Mesothelial cell of epicardium (in vitro differentiated cells): ENCODE data around the gene LYSMD4. TPM values are rescaled to one million over a fixed set of nuclear protein-coding genes. Genes with fewer than 3 reads are reported as not detected.

ENCODE experiments used
- DNase-seq, 2 experiments: peaks; one replicate each; pipeline ENCODE4 v3.0.0; 2021; ENCODE audit warnings: low spot score in 2 of 2; ENCODE audit not compliant: unreplicated experiment in 2 of 2
- H3K27ac Mint-ChIP-seq: 2 replicates; pipeline ENCODE4 v1.8.0; 2021; ENCODE audit warnings: mixed read lengths
- H3K27me3 Mint-ChIP-seq: 2 replicates; pipeline ENCODE4 v1.8.0; 2021; ENCODE audit warnings: low read depth, mixed read lengths
- H3K36me3 Mint-ChIP-seq: 2 replicates; pipeline ENCODE4 v1.8.0; 2021; ENCODE audit warnings: mixed read lengths
- H3K4me1 Mint-ChIP-seq: 2 replicates; pipeline ENCODE4 v1.8.0; 2021; ENCODE audit warnings: mixed read lengths
- H3K4me3 Mint-ChIP-seq: 2 replicates; pipeline ENCODE4 v1.8.0; 2021; ENCODE audit warnings: mild to moderate bottlenecking, moderate library complexity, mixed read lengths
- H3K9me3 Mint-ChIP-seq: 2 replicates; pipeline ENCODE4 v1.8.0; 2021; ENCODE audit warnings: mixed read lengths
- CTCF ChIP-seq: fragments of 200-600 bp; sonication (generic); IDR thresholded peaks from one replicate; pipeline ENCODE4 v1.5.0; 2021; ENCODE audit warnings: antibody characterized with exemption; ENCODE audit not compliant: unreplicated experiment
- total RNA-seq: library from RNA; stranded (reverse); gene quantifications from 3 replicates; pipeline ENCODE4 v1.2.1, GENCODE V29; 2021

The LYSMD4 gene
- total RNA-seq, 1 donor from 2014 or later = 17.2 TPM

DNA sequence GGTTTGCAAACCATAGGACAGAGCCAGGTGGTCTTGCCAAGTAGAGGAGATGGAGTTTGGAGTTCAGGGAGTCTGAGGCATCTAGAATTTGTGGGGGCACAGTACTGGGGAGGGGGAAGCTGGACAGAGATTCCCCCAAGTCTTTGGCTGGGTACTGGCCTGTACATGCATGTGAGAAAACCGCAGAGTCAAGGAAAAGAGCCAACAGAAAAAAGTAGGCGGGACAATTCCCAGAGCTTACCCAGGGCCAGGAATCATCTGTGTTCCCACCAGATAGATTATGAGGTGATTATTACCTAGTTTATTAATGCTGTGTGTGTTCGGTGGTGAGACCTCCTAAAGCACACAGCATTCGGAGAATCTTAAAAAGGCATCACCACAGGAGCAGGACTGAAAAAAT, 11.3 kb downstream of the LYSMD4 start:
- no peak for TF ChIP-seq CTCF
- Mint-ChIP-seq H3K27ac (no peak overlapping the region), H3K4me3 (no peak overlapping the region), H3K27me3 (no peaks in the 10 kb centered on the region), H3K9me3 (peaks cover 20% of the 10 kb centered on the region), H3K36me3 (peaks cover 45% of the 10 kb centered on the region), H3K4me1 (no peaks in the 10 kb centered on the region)
- DNase-seq = no peak

DNA sequence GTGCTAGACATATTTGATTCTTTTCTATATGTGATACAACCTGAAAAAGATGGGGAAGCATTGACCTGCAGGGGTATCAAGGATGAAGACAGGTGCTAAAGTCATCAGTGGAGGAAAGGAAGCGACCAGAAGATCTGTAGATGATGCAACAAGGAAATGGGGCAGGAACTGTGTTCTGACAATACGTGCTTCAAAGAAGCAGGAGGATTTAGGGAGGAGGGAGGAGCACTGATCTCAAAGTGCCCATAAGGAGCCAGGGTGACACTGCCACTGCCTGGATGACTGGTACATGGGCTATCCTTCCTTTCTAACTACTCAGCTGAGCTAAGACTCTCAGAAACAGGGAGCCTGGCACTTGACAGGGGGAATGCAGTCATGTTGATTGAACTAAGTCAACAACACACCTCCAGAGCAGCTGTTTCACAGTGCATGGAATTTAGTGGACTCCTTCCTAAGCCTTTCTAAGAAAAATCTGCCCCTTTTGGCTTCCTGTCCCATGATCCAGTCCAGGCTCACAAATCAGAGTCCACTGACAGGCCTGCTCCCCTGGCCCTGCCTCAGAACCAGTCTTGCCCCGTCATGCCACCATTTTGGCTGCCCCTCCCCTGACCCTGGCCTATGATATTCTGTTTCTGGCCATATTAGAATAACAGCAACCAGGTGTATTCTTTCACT, 12.0 kb downstream of the LYSMD4 start:
- H3K4me3 Mint-ChIP-seq = no peak overlapping the region
- H3K36me3 Mint-ChIP-seq = peaks cover 40% of the 10 kb centered on the region
- H3K27ac Mint-ChIP-seq = no peak overlapping the region
- H3K9me3 Mint-ChIP-seq = peaks cover 20% of the 10 kb centered on the region
- no peak for DNase-seq
- H3K27me3 Mint-ChIP-seq = no peaks in the 10 kb centered on the region
- no peak for TF ChIP-seq CTCF
- no peaks in the 10 kb centered on the region for H3K4me1 Mint-ChIP-seq

DNA sequence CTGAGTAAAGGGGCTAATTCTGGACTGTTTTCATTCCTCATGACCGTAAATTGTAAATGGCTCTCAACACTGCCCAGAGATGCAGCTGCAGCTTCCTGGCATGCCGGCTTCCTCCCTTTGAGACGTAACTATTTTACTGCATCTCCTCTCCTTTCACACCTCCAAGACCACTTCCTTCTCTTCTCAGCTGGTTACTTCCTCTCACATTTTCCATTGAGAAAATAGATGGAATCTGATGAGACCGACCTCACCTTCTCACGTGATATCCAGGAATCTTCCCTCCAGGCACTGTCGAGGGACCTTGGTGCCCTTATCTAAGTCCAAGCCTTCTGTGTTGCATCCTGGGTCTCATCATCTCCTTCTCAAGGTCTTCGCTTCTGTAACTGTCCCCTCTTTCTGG, 12.7 kb downstream of the LYSMD4 start:
- DNase-seq = no peak
- H3K4me1 Mint-ChIP-seq = no peaks in the 10 kb centered on the region

DNA sequence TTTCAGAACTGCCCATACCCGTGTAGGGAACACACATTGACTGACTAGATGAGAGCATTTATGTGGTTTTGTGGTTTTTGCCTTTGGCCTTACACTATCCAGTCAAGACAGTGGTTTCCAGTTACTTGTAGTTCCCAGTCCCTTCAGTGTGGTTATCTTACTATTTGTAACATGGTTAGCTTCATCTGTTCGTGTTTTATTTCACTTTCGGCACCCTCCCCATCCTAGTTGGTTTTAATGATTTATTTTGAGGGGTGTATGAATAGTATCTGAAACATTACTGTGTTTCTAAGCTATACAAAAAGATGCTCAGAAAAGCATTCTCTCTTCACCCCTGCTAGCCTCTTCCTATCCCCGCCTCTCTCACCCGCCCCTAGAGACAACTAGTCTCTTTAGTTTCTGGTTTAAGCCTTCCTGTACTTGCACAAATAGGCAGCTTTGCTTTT, 14.1 kb downstream of the LYSMD4 start:
- H3K27ac Mint-ChIP-seq = no peak overlapping the region
- no peaks in the 10 kb centered on the region for H3K27me3 Mint-ChIP-seq
- DNase-seq = no peak
- TF ChIP-seq CTCF = no peak
- H3K4me1 Mint-ChIP-seq = no peaks in the 10 kb centered on the region
- H3K9me3 Mint-ChIP-seq = peaks cover 12% of the 10 kb centered on the region
- H3K4me3 Mint-ChIP-seq = no peak overlapping the region
- peaks cover 33% of the 10 kb centered on the region for H3K36me3 Mint-ChIP-seq

More for the DNA sequence above, 12.7 kb downstream of the LYSMD4 start:
- H3K9me3 Mint-ChIP-seq = peaks cover 20% of the 10 kb centered on the region
- no peaks in the 10 kb centered on the region for H3K27me3 Mint-ChIP-seq
- no peak overlapping the region for H3K4me3 Mint-ChIP-seq
- peaks cover 39% of the 10 kb centered on the region for H3K36me3 Mint-ChIP-seq
- no peak overlapping the region for H3K27ac Mint-ChIP-seq
- TF ChIP-seq CTCF = no peak

GRCh38 chr15:99718421-99718820, 14.8 kb downstream of the LYSMD4 start:
- peaks cover 6% of the 10 kb centered on the region for H3K9me3 Mint-ChIP-seq
- H3K4me3 Mint-ChIP-seq = no peak overlapping the region
- H3K27ac Mint-ChIP-seq = no peak overlapping the region
- H3K36me3 Mint-ChIP-seq = peaks cover 27% of the 10 kb centered on the region
- no peaks in the 10 kb centered on the region for H3K4me1 Mint-ChIP-seq
- DNase-seq = no peak
- no peaks in the 10 kb centered on the region for H3K27me3 Mint-ChIP-seq
- TF ChIP-seq CTCF = no peak
